Raji (cell line): ENCODE data around the gene SOAT1.

Experiments
- POLR2A ChIP-seq: IDR thresholded peaks from 2 replicates; pipeline ENCODE4 v1.6.1; 2011; ENCODE audit warnings: low read depth, low read length, control low read depth; ENCODE audit not compliant: insufficient read depth

SOAT1 gene

GRCh38 chr1:179372160-179372559, 78.6 kb downstream of the SOAT1 start:
- no peak for TF ChIP-seq POLR2A

GRCh38 chr1:179376223-179376622, 82.6 kb downstream of the SOAT1 start:
- TF ChIP-seq POLR2A = no peak

GRCh38 chr1:179380299-179380698, 86.7 kb downstream of the SOAT1 start:
- TF ChIP-seq POLR2A = no peak

DNA sequence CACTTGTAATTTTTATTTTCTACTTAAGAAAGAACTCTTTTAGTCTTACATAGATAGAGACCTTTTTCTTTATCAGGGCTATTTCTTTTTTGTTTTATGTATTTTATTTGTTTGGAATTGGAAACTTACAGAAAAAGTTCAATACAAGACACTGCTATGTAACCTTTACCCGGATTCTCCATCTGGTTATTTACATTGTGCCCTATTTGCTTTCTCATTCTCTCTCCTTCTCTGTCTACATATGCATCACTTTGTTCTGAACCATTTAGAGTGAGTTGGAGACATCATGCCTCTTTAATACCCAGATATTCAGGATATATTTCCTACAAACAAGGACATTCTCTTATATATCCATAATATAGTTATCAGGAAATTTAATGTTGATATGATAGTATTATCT, 90.4 kb downstream of the SOAT1 start:
- TF ChIP-seq POLR2A = no peak

DNA sequence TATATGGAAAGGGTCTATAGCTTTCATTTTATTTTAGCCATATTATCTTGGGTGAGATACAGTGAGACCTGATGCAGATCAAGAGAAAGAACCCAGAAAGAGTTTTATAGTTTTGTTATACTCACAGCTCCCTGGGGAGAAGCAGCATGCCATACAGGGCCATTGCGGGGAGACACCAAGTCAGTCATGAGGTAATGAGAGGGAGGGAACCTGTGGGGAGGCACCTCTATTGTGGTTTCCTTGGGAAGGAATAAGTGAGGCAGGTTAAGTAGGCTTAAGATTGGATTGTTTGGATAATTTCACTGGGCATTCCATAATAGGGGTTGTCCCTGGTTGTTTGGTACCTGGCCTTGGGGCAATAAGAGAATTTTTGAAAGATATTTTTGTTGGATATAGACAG, 91.9 kb downstream of the SOAT1 start:
- TF ChIP-seq POLR2A = no peak

- TF ChIP-seq POLR2A = no peak
Measured at GRCh38 chr1:179393721-179394120, 100.1 kb downstream of the SOAT1 start.
